GM12801 (cell line): Measurements from ENCODE around the gene GALNT10.

ENCODE experiments used
- TF ChIP-seq, protein P1 (sequence below): IDR thresholded peaks from one replicate; pipeline ENCODE4 v1.5.1; 2011; ENCODE audit warnings: control low read depth; ENCODE audit not compliant: insufficient read length; ENCODE audit errors: extremely low read depth

Gene GALNT10

DNA sequence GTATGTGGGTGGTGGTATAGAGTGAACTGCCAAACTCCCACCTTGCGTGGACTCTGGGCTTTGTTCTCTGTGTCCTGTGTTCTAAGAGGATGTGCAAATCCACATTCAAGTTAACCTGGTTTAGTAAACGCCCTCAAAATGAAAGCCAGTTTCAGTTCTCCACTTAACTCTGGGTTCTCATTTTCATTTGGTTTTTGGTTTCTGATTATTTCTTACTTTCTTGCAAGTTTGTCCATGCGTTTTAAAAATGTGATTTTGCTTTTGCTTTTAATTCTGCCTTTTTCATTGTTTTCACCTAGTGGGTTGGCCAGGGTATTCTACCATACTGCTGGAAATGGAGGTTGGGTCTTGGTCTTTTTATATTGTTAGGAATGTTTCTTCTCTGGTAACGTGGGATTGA lies 38.2 kb downstream of the GALNT10 start:
- TF ChIP-seq, protein P1, sequence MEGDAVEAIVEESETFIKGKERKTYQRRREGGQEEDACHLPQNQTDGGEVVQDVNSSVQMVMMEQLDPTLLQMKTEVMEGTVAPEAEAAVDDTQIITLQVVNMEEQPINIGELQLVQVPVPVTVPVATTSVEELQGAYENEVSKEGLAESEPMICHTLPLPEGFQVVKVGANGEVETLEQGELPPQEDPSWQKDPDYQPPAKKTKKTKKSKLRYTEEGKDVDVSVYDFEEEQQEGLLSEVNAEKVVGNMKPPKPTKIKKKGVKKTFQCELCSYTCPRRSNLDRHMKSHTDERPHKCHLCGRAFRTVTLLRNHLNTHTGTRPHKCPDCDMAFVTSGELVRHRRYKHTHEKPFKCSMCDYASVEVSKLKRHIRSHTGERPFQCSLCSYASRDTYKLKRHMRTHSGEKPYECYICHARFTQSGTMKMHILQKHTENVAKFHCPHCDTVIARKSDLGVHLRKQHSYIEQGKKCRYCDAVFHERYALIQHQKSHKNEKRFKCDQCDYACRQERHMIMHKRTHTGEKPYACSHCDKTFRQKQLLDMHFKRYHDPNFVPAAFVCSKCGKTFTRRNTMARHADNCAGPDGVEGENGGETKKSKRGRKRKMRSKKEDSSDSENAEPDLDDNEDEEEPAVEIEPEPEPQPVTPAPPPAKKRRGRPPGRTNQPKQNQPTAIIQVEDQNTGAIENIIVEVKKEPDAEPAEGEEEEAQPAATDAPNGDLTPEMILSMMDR = no peak

DNA sequence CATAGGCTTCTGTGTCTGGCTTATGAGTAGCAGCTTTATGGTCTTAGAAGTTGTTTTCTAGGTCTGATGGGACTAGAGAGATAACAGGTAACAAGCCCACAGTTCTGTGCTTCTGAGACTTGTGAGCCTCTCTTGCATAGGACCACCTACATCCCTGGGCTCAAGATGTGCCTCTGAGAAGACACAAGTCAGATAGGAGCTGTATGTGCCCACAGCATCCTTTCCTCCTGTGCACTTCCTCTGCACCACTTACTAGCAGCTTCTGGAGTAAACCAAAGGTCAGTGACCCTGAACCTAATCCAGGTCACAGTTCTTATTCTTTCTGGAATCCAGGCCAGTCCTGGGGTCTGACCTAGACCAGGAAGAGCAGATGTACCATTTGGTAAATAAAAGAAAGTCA lies 40.0 kb downstream of the GALNT10 start:
- TF ChIP-seq, protein P1 = no peak

DNA sequence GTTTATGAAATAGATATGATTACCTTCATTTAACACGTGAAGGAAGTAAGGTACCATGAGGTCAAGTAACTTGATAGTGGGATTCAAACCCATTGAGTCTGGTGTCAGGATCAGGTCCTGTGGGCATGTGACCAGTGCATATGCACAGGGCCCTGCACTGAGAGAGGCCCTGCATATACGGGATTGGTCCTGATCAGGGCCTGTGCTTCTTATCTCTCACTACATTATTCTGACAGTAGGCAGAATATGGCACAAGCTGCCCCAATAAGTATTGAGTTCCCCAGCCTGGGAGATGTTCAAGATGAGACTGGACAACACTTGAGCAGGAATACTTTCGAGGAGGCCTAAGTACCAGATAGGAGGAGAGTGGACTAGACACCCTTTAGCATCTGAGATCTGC lies 44.0 kb downstream of the GALNT10 start:
- TF ChIP-seq, protein P1 = no peak

DNA sequence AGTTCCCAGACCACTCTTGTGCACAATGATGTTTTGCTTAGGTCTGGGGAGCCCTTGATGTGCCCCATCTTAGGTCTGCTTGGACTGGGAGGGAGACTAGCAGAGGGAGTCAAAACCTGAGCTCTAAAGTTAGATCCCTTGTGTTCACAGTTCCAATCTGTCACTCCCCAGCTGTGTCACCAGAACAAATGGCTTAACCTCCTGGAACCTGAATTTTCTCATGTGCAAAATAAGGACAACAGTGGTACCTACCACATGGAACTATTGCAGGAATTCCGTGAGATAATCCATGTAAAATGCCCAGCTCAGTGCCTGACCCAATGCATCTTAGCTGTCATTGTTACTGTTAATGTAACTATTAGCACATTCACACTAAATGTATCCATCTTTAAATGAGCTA lies 45.5 kb downstream of the GALNT10 start:
- TF ChIP-seq, protein P1 = no peak

DNA sequence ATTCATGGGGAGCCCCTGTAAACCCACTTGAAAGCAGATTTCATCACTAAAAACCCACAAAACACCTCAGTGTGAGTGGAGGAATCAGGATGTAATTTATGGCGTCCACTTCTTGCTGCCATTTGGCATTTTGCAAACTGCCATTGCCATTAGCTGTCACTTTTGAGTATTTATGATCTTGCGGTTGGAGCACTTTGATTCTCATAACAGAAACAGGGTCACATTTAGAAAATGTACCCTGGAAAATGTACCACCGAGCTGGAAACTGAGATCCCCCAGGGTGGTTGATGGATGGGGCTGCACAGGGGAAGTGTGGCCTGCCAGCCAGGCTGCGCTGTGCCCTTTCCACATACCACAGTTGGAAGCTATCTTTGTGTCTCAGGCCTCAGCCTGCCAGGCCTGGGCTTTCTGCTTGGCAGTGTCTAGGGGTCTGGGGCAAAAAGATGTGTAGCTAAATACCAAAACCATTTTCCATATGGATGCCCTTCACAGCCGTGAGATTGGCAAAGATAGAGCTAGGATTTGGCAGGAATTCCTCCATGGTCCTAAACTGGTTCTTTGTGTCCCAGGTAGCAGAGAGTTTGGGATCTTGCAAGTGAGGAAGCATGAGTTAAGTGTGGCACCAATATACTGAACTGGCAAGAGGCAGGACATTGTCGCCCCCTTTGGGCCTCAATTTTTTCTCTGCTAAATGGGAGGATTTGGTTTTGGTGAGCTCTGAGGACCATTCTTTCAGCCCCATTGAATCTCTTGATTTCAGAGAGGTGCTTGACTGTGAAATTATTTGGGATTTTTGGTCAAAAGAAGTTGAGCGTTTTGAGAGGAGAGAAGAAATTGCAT lies 46.2 kb downstream of the GALNT10 start:
- TF ChIP-seq, protein P1 = no peak

DNA sequence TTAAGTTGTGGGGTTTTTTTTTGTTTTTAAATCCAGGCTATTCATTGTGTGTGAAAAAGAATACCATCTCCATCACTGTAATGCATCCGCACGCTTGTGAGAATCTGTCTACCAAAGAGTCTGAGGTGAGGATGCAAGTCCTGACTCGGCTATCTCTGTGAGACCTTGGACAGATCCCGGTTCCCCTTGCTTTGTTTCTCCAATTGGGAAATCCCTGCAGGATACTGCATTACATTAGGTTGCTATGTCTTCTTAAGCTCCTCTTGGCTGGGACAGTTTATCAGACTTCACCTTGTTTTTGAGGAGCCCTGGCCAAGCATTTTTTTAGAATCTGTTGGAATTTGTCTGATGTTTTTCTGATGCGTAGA lies 46.8 kb downstream of the GALNT10 start:
- TF ChIP-seq, protein P1 = no peak

DNA sequence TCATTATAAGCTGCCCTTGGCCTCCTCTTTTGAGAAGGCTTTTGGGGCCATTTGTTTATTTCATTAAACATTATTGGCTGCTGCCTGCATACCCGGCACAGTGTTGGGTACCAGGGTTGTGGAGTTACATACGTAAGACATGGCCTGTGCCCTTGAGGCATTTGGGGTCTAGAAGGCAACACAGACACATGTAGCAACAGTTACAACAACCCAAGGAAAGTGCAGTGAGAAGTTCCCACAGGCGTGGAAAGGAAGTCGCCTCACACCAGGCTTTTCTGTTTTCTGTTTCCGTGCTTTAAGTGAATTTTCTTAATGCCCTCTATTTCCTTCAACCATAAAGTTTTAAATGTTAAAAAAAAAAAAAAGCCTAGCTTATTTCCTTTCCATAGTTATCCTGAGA lies 47.4 kb downstream of the GALNT10 start:
- TF ChIP-seq, protein P1 = no peak
